ENCODE measurements around the gene EHD3.

EHD3 gene

DNA sequence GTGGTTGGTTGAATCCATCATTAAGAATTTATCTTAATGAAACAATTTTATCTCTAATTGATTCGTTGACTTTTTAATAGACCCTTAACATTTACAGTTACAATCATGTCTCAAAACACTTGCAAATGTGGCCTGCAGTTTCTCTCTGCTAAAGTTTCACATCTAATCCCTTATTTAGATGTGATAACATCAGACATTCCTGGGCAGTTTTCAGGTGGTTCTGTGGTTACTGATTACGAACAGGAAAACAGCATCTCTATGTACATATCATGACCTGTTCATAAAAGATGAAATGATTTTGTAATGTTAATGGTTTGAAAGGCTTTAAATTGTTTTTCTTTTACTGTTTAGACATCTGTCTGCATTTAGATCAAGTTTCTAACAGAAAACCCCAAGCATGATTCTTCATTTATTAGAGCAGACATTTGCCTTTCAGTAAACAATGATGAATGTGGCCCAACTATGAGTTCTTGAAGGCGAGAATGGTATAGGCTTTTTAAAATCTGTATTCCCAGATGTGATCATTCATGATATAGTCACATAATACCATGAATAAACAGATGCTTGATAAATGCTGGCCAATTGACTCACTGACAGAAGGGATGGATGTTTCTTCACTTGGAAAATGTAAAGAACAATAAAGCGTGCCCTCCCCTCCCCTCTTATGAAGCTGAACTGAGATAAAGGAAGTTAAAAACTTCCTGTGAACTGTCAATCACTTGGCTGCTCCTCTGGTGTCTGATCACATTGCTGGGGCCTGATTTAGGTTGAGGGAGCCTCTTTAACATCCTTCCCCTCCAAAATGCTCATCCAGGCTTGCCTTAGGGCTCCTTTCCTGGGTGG lies 20.1 kb upstream of the EHD3 start:
- DNase-seq: no peak

DNA sequence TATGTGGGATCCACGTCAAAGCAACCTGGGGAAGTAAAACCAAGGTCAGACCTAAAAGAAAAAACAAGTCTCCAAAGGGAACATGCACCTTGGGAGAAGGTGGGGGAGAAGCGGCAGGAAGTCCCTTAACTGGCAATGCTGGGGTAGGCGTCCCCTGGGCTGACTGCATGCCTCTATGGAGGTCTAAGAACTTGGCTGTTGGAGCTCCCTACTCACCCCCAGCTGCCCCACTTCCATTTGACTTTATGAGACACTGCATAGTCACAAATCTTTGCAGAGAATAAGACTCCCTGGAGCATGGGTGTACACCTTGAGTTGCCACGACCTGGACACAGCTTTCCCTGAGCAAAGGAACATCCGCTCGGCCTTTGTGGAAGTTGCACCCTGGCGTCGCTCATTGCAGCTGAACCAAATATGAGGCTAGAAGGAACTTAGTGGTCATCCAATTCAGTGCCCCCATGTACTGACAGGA lies 19.5 kb upstream of the EHD3 start:
- no peak for DNase-seq

DNA sequence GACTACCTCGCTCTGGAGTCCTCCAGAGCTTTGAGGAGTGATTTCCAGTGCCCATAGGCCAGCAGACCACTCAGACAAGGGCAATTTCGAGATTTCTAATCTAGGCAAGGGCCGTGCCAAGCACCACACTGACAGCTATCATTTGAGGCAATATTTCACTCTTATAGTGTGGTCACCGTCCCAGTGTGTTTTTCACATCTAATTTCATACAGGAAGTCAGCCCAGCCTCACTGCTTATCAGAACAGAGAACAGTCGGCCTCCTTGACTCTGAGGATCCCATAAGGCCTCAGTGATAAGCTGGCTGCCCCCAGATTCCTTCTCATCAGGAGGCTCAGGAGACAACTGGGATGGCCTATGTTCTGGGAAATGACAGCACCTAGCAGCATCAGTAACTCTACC lies 17.2 kb upstream of the EHD3 start:
- DNase-seq: no peak

DNA sequence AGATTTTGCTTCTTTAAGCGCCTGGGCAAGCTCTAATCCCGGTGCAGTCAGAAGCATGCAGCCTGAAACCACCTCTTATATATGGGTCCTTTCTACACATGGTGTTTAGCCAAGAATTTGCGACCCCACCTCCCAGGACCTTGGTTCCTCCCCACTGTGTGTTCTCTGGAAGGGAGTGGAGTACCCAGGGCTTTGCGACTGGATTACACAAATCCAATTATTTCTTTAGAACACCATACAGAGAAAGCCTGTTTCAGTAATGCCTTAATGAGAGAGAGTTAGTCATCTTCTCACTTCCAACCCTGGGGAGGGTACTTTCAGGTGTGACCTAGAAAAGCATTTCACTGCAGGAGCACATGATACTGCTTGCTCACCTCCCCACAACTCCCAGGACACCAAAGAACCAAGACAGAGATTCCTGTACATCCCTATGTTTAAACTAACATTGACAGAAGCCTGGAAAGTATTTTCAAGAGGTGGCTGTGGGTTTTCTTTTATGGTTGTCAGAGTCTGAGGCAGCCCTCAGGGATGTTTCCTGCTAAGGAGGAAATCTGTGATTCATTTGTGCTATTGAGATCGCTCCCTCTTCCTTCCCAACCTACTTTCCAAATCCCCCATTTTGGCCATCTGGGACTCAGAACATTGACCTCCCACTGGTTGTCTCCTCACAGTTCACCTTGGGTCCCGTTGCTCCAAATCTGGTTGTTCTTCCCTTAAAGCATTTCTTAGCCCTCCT lies 16.3 kb upstream of the EHD3 start, which contains the start of gene CAPN14:
TSS of gene CAPN14 (minus strand) at position 51 of the 736 bp plus-strand sequence. CDS start 12,068 bp downstream, outside the sequence.
- no peak for DNase-seq

DNA sequence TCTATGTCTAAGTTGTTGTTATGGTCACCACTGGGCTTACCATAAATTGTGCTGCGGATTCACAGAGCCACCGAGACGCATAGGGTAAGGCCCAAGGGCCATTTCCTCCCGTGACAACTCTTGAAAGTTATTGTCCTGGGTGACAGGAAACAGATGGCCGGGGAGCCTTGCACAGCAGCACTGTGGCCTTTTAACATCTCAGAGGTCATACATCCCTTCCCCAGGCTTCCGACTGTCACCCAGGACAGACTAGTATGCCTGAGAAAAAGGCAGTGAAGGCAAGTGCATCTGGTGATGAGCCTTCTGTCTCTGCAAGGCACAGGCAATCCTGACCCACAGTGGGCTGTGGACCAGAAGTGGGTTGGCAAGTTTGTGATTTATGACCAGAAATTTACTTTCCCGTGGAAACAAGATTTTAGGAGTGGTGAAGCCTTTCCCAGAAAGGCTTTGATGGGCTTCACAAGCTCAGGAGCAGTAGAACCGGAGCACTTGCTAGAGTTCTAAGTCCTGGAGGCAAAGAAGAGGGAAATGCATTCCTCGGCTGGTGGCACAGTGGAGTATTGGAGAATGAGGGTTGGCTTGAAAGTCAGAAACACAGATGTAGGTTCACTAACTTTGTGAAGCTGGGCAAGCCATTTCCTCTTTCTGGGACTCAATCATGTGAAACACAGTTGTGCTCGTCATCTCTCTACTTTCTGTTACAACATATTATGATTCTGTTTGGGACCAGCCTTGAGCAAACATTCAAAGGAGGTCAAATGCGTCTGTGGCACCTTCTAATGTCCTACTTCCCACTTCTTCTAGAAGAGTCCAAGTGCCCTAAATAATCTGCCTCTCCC lies 14.6 kb upstream of the EHD3 start:
- DNase-seq: no peak

DNA sequence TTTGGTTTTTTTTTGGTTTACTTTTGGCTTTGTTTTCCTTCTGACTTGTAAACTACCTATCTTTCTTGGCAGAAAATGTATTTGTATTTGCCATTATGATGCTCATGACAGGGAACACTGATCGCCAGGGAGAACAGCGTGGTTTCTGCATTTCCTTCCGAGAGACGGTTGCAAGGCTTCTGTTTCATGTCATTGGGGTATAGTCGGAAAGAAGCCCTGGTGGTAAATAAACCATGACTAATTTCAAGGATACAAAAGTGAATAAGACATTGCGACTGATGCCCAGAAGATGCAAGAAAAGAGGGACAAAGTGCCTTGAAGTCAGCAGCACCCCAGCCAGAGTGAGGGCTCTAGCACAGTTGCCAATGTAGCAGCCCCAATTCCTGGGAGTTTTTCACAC lies 12.4 kb upstream of the EHD3 start:
- DNase-seq: no peak

DNA sequence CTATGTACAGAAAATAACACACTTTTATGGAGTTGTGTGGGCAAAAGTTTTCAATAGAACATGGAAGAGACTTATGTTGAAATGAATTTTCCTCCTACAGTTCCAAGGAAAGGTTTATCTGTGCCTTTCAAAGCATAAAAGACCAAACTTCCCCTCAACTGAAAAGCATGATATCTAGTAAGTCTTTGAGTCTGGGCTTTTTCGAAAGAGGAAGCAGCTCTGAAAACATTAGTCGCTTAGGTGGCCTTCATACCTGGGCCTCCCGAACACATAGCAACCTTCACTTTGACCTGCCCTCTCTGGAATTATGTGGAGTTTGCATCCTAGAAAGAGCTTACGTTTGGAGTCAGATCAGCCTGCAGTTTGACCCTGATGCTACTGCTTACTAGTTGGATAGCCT lies 11.9 kb upstream of the EHD3 start:
- no peak for DNase-seq

DNA sequence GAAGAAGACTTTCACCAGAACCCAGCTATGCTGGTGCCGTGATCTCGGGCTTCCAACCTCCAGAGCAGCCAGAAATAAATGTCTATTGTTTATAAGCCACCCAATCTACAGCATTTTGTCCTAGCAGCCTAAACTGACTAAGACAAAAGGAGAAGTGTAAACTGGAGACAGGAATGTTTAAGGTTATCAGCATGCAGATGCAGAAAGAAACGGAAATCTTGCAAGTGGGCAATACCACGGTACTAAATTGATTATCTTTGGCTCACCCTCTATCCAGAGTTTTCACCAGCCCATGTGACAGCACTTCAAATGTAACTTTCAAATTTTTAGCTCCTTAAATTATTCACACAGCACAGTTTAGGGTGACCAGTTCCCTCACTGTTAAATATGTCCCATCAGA lies 10.9 kb upstream of the EHD3 start:
- DNase-seq: no peak

DNA sequence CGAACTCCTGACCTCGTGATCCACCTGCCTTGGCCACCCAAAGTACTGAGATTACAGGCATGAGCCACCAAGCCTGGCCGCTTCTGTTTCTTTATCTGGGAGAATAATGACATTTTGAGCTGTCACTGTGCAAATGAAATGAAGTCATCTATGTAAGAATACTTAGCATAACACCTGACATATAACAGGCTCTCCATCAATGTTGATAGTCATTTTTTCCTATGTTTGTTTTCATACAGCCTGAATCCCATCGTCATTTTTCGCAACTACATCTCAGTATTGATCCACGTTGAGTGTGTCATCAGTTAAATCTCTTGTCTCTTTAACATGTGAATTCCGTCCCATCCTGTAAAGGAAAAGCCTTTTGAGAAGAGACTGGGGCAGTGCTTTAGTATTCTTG lies 10.2 kb upstream of the EHD3 start:
- no peak for DNase-seq

DNA sequence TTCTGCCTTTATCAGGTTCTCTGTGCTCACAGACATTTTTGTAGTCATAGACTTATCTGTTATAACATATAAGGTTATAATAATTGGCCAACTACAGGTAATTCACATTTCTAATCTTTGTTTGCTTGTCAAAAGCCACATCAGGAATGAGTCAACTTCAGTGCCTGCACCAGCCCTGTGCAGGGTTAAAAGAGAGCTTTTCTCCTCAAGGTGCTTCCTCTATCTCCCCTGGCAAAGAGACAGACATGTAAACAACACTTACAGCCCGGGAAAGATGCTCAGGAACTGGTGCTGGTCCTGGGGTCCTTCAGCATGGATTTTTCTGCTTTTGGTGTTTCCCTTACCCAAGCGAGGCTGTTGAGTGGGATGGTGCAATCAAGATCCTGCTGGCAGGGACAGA lies 7.7 kb upstream of the EHD3 start:
- no peak for DNase-seq

DNA sequence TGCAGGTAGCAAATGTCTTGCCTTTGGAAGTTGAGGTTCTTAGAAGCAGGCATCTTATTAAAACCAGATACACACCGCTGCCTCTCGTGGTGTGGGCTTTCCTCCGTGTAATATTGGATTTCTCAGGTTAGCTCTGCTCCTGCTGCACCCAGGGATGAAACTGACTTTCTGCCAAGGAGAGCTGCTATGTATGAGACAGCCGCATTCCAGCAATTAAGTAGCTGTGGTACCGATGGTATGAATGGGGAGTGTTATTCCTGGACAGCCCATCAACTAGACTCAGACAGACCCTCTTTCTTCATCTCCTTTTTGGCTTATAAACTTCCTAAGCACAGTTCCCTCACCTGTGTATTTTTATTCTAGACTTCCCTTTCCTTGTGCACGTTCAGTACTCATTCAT lies 6.8 kb upstream of the EHD3 start:
- DNase-seq: peak; percentile 20

DNA sequence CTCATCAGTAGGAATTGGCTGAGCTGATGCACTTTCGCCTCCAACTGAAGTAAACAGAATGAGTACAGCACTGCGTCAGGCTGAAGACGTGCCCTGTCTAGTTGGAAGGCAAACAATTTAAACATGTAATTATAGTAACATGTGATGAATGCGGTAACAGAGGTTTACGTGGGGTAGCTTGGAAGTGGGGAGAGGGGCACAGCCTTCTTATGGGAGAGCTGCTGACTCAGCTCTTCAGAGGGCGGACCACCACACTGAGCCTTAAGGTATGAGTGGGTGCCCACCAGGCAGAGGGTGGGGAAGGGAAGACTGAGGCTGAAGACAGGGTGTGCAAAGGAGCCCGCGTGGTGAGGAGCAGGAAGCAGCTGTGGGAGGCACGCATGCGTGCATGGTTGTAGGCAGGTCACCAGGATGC lies 6.2 kb upstream of the EHD3 start:
- DNase-seq: no peak

DNA sequence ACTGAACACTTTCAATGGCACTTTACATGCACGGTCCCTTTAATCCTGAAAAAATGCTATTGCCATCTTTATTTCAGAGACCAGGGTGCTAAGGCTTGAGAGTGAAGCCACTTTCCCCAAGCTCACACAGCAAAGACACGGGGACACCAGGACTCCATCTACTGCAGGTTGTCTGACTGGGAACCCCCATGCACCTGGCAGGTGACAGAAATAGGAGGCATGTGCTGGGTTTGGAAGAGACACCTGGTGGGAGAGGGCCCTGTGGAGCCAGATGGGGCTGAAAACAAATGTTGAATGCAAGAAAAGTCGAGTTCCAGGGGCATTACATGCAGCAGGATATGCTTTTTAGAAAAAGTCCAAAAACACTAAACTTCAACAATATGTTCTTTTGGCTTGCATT lies 5.2 kb upstream of the EHD3 start:
- no peak for DNase-seq

DNA sequence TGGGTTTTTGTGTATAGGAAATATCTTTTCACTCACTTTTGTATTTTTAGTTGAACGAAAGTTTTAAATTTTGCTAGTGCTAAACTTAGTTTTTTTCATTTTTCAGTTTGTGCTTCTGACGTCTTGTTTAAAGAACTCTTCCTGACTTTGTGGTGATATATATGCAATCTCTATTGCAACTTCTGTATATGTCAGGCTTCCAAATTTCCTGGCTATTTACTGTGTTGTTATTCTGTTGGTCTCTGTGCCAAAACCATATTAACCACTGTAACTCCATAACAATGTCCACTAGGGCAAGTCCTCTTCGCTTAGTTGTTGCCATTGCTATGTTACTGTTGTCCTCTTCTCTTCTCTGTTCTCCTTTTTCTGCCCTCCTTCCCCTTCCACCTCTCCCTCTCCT lies 3.2 kb upstream of the EHD3 start:
- DNase-seq: no peak

DNA sequence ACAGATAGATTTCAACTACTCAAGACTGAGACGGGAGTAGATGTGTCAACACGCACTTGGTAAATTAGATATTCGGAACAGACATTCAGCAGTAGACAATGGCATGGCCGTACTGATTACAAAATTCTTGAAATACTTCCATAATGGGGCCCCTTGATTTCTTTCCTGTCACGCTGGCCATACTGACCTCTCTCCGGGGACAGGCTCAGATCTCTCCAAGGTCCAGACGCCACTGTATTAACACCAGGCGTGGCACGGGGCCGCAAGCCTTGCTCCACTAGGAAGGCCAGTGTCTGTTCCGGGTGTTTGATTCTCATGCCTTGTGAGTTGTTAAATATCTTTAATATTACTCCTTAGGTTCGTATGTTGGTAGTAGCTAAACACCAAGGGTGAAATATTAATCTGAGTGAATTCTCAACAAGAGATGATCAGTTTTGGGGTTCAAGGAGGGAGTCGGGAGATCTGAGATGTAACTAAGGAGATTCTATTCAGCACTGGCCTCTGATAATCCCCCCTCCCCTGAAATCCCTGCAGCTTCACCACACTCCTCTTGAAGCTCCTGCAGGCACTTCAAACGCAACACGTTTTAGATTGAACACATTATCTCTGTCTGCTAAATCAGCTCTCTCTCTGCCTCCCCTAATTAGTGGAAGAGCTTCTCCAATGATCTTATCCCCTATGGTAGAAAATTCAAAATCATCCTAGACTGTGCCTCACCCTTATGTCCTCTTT lies 2.2 kb upstream of the EHD3 start:
- DNase-seq: no peak

DNA sequence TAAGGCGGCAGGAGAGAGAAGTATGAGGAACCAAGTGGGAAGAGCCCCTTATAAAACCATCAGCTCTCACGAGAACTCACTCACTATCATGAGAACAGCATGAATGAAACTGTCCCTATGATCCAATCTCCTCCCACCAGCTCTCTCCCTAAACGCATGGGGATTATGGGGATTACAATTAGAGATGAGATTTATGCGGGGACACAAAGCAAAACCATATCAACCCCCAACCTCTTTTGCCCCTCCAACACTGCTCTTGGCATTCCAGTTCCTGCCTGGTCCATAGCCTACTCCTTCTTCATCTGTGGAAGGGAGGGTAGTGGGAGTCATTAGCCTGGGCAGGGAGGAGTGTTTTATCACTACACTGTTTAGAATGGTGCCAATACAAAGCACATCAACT lies 1.4 kb upstream of the EHD3 start:
- no peak for DNase-seq

DNA sequence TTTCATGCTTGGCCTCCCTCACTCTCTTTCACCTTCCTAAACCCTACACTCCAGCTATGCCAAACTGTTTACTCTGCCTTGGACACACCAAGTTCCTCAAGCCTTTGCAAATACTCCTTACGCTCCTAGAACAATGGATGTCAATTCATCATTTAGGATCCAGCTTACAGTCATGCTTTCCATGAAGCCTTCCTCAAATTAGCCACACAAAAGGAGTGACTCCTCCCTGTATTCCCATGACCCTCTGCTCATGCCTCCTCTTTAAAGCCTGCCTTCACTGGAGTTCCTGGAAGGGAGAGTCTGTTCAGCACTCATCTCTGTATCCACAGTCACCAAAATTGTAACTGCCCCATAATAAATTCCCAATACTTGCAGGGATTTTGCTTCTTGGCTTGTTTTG lies 721 bp upstream of the EHD3 start:
- no peak for DNase-seq

DNA sequence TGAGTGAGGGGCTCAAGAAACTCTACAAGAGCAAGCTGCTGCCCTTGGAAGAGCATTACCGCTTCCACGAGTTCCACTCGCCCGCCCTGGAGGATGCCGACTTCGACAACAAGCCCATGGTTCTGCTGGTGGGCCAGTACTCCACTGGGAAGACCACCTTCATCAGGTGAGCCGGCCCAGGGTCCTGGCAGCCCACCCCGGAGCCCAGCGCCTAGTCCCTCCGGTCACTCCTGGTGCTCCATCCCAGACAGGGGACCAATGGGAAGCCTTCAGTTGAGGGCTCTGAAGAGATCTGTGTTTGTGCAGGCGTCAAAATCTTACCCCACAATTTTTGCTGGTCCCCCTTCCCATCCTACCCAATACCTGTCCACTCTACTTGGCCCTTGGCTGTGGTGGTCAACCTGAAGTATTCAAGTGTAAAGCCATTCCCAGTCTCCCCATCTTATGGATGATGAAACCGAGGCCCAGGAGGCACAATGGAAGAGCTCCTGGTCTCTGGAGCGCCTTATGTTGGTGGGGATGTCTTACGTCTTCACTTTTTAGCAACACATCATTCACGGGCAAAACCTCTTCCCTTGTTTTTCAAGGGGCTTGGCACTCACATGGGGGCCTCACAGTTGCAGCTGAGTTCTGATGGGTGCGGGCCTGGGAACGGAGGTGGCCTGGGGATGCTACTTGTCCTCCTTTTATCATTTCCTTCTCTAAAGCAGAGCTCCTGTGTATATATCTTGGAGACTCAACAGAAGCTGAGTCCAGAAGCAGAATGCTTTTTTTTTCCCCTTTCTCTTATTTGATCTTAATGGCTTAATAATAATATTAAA lies 941 bp downstream of the EHD3 start:
- no peak for DNase-seq

DNA sequence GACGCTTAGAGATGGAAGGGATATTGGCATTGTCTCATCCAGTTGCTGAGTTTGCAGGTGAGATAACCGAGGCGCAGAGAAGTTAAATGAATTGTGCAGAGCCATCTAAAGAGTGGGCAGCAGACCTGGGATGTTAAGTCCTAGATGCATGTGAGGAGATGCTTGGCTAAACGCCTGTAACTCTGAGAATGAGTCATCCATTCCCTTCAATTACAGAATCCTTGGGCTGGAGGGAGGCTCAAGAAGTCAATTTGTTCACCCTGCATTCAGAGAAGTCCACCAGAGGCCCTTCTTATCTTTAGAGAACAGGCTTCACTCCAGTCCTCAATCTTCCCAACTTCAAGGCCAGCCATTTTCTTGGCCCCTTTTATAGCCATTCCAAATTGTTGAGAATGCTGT lies 1.6 kb downstream of the EHD3 start:
- DNase-seq: peak; percentile 88

DNA sequence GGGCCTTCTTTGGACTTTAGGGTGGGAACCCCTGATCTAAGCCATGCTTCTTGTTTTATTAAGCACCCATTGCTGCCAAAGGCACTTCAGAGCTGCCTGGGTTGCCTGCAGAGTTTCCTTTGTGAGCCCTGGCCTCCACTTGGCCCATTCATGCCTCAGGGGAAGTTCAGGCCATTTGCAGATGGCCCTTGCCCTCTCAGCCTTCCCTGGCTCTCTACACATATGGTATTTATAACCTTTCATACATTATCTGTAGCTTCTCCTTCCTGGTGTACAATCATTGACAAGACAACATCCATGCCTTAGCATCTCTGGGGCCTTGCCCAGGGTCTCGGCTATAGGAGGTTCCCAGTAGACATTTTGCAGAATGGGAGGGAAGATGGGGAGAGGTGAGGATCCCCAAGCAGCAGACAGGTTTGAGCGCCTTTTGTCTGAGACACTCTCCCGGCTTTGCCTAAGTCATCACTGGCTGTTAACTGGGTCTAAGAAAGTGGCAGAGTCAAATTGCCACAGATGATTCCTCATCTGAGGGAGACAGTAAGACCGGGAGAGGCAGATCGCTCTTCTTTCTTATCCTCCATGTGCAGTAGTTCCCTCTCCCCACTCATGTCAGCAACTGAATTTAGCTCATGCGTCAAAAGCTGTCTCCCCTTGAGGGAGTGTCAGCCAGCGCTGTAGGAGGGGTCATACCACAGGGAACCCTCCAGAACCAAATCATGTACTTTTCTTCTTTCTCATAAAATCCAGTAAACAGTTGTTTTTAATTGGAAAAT lies 2.7 kb downstream of the EHD3 start:
- no peak for DNase-seq

All from fibroblast of skin of scalp (primary cell).